A673 (cell line): Measurements from ENCODE around the gene PRTFDC1. TPM values are rescaled to one million over a fixed set of nuclear protein-coding genes. Genes with fewer than 3 reads are reported as not detected.

Experiments
- BruUV-seq: library from RNA; stranded (reverse); fragments of 400-500 nt; replicated peaks from 2 replicates; lab custom pipeline; 2021; lab: Mats Ljungman, UMichigan
- CTCF ChIA-PET: fragments of 300-600 bp; sonication (Branson Sonifier 250); formaldehyde crosslinking; loops from one replicate; lab custom pipeline; 2022; ENCODE audit warnings: antibody characterized with exemption; lab: Charles Lee
- POLR2A ChIA-PET: fragments of 300-600 bp; sonication (Branson Sonifier 250); formaldehyde crosslinking; loops from one replicate; lab custom pipeline; 2022; ENCODE audit warnings: antibody characterized with exemption; ENCODE audit not compliant: low non-redundant PET; lab: Charles Lee
- DNase-seq: peaks from one replicate; pipeline ENCODE4 v3.0.0-alpha.2; 2015; ENCODE audit warnings: low spot score
- H3K27ac ChIP-seq: fragments of 200-600 bp; sonication (generic); 2 replicates; pipeline ENCODE4 v1.5.1; 2016; ENCODE audit warnings: mixed run types, low read depth, mild to moderate bottlenecking, mixed read lengths, antibody characterized with exemption, low read length; ENCODE audit not compliant: poor library complexity, severe bottlenecking
- H3K27me3 ChIP-seq: fragments of 200-600 bp; sonication (generic); replicated peaks from 2 replicates; pipeline ENCODE4 v1.6.1; 2017; ENCODE audit warnings: mixed run types, low read depth, mild to moderate bottlenecking, mixed read lengths, antibody characterized with exemption, low read length; ENCODE audit not compliant: insufficient read depth, poor library complexity
- H3K36me3 ChIP-seq: fragments of 200-600 bp; sonication (generic); 2 replicates; pipeline ENCODE4 v1.6.1; 2016; ENCODE audit warnings: mixed run types, mild to moderate bottlenecking, mixed read lengths, antibody characterized with exemption, low read length; ENCODE audit not compliant: insufficient read depth, poor library complexity, severe bottlenecking
- H3K4me1 ChIP-seq: fragments of 200-600 bp; sonication (generic); 2 replicates; pipeline ENCODE4 v1.6.1; 2017; ENCODE audit warnings: mixed run types, mild to moderate bottlenecking, mixed read lengths, antibody characterized with exemption, low read length; ENCODE audit not compliant: insufficient read depth, poor library complexity, severe bottlenecking
- H3K4me3 ChIP-seq: fragments of 200-600 bp; sonication (generic); 2 replicates; pipeline ENCODE4 v1.5.1; 2016; ENCODE audit warnings: low read depth, mixed run types, mild to moderate bottlenecking, mixed read lengths, low read length; ENCODE audit not compliant: poor library complexity, severe bottlenecking
- H3K9me3 ChIP-seq: fragments of 200-600 bp; sonication (generic); 2 replicates; pipeline ENCODE4 v1.6.1; 2016; ENCODE audit warnings: mixed run types, low read depth, mild to moderate bottlenecking, mixed read lengths, antibody characterized with exemption, low read length; ENCODE audit not compliant: poor library complexity, severe bottlenecking
- CTCF ChIP-seq: fragments of 300-800, 200-600 bp; sonication (generic); conservative IDR thresholded peaks from 2 replicates; pipeline ENCODE4 v1.5.1; 2017; ENCODE audit warnings: low read depth, mild to moderate bottlenecking, antibody characterized with exemption, low read length, moderate library complexity, mixed read lengths
- EZH2 ChIP-seq: fragments of 200-600 bp; sonication (generic); IDR thresholded peaks from 2 replicates; pipeline ENCODE4 v1.6.1; 2017; ENCODE audit warnings: borderline replicate concordance, low read depth, mild to moderate bottlenecking, mixed read lengths, antibody characterized with exemption, low read length; ENCODE audit not compliant: poor library complexity, severe bottlenecking
- intact Hi-C: fragments of 100-400 bp; cut with micrococcal nuclease; formaldehyde crosslinking; loops from one replicate; pipeline ENCODE4 v1.10.0; 2022; ENCODE audit not compliant: unreplicated experiment
- total RNA-seq: library from RNA; stranded (reverse); gene quantifications from 2 replicates; pipeline ENCODE4 v1.2.3, GENCODE V29; 2021

The PRTFDC1 gene
- total RNA-seq, 1 experiment from 2014 or later, result 49.8 TPM

- no peak for DNase-seq
- ChIA-PET CTCF (no interaction called here), POLR2A (no interaction called here)
- Histone ChIP-seq H3K9me3 (no peaks in the 10 kb centered on the region), H3K27me3 (no peaks in the 10 kb centered on the region), H3K4me1 (peaks cover 4% of the 10 kb centered on the region), H3K4me3 (no peak overlapping the region), H3K36me3 (no peaks in the 10 kb centered on the region), H3K27ac (no peak overlapping the region)
- intact Hi-C loops, result no loop called here
- BruUV-seq, result no TSS peak
- TF ChIP-seq CTCF (no peak), EZH2 (no peak)
Observed at GRCh38 chr10:24824536-24824935, 127.9 kb downstream of the PRTFDC1 start.

GRCh38 chr10:24824124-24824523 is 128.3 kb downstream of the PRTFDC1 start:
- ChIA-PET POLR2A (no interaction called here), CTCF (no interaction called here)
- Histone ChIP-seq H3K36me3 (no peaks in the 10 kb centered on the region), H3K27me3 (no peaks in the 10 kb centered on the region), H3K4me3 (no peak overlapping the region), H3K9me3 (no peaks in the 10 kb centered on the region), H3K27ac (no peak overlapping the region), H3K4me1 (peaks cover 4% of the 10 kb centered on the region)
- intact Hi-C loops, result no loop called here
- no TSS peak for BruUV-seq
- DNase-seq, result no peak
- TF ChIP-seq CTCF, result no peak
- TF ChIP-seq EZH2, result no peak

- Histone ChIP-seq H3K4me3 (no peak overlapping the region), H3K4me1 (peaks cover 4% of the 10 kb centered on the region), H3K27me3 (no peaks in the 10 kb centered on the region), H3K9me3 (no peaks in the 10 kb centered on the region), H3K27ac (no peak overlapping the region), H3K36me3 (no peaks in the 10 kb centered on the region)
- CTCF ChIA-PET, result no interaction called here
- no peak for DNase-seq
- TF ChIP-seq EZH2 (no peak), CTCF (no peak)
- POLR2A ChIA-PET, result no interaction called here
- intact Hi-C loops, result no loop called here
- no TSS peak for BruUV-seq
Observed at GRCh38 chr10:24822590-24822989, 129.8 kb downstream of the PRTFDC1 start.
